Esophagus squamous epithelium (tissue), 4 donors: ENCODE data around the gene TSPAN7.

Experiments used
- POLR2A ChIP-seq, 4 donors: fragments of 450-650 bp; IDR thresholded peaks; one replicate each; pipeline ENCODE4 v1.6.1; 2017; ENCODE audit warnings: antibody characterized with exemption in 4 of 4, mild to moderate bottlenecking in 4 of 4, moderate library complexity in 3 of 4
- TF ChIP-seq, protein P1 (sequence below), 6 experiments: fragments of 450-650 bp in 4 of 6; fragments of 200-600 bp in 2 of 6; sonication (generic) in 2 of 6; IDR thresholded peaks; one replicate each; pipeline ENCODE4 v1.5.1; 2016 to 2019; ENCODE audit warnings: antibody characterized with exemption in 6 of 6, mild to moderate bottlenecking in 4 of 6, moderate library complexity in 4 of 6

DNA sequence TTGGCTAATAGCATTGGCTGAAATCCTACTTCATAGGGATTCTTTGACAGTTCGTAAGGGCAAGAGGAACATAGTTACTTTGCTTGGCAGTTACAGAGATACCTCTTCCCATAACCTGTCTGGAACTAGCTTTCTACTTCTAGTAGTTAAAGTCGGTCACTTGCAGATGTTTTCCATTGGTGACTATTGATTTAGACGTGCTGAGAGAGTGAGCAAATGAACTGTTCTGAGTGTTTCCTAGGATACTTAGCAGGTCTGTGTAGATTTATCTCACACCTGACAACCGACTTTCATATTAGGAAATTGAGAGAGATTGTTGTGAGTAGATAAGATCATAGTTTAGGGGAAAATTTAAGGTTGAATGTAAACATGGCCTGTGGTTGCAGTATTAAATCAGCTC lies 116.8 kb downstream of the TSPAN7 start:
- TF ChIP-seq, protein P1, sequence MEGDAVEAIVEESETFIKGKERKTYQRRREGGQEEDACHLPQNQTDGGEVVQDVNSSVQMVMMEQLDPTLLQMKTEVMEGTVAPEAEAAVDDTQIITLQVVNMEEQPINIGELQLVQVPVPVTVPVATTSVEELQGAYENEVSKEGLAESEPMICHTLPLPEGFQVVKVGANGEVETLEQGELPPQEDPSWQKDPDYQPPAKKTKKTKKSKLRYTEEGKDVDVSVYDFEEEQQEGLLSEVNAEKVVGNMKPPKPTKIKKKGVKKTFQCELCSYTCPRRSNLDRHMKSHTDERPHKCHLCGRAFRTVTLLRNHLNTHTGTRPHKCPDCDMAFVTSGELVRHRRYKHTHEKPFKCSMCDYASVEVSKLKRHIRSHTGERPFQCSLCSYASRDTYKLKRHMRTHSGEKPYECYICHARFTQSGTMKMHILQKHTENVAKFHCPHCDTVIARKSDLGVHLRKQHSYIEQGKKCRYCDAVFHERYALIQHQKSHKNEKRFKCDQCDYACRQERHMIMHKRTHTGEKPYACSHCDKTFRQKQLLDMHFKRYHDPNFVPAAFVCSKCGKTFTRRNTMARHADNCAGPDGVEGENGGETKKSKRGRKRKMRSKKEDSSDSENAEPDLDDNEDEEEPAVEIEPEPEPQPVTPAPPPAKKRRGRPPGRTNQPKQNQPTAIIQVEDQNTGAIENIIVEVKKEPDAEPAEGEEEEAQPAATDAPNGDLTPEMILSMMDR (IDR thresholded peaks at IDR 0.05) = no peak
- no peak for TF ChIP-seq POLR2A (IDR thresholded peaks at IDR 0.05)
